ENCODE data around the gene DSPP.

The DSPP gene

DNA sequence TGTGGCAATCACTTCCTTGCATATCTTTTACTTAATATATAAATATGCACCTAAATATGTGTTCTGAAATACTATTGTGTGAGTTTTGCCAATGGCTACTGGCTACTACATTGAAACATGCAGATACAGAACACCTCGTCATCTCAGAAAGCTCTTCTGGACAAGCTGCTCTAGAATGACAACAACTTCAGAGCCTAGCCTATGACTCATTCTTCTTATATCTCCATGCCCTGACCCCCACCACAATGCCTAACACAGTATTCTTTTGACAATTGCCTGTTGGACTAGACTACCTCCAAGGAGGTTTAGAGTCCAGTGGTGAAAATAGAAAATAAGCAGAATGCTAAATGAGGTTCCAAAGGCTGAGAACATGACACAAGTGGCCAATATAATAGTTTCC is 24.1 kb downstream of the DSPP start:
- ATAC-seq, result no peak

DNA sequence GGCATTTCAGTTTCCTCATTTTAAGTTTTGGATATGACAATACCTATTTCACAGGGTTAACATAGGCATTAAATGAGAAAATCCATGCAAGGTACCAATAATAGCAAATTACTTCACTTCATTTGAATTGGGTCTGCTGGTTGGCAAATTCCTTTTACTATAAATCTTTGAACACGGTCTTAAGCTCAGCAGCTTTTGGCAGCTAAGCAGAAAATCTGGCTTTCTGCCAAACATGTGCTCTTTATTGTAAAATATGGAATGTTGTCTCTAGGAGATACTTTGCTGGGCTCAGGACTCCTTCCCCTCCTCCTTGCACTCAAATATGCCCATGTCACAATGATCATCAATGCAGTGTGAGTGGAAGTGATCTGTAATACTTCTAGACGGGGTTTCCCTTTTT is 24.9 kb downstream of the DSPP start:
- ATAC-seq, result no peak

DNA sequence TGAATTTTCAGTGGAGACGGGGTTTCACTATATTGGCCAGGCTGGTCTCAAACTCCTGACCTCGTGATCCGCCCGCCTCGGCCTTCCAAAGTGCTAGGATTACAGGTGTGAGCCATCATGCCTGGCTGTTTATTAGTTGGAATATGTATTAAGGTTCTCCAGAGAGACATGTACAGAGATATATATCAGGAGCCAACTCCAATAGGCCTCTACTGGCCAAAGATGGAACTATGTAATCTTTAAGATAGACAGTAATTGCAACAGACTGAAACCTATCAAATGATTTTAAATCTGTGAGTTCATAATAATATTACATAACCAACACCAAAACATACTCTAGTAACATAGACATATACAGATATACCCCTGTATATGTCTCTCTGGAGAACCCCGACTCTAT is 36.0 kb downstream of the DSPP start:
- no peak for ATAC-seq

DNA sequence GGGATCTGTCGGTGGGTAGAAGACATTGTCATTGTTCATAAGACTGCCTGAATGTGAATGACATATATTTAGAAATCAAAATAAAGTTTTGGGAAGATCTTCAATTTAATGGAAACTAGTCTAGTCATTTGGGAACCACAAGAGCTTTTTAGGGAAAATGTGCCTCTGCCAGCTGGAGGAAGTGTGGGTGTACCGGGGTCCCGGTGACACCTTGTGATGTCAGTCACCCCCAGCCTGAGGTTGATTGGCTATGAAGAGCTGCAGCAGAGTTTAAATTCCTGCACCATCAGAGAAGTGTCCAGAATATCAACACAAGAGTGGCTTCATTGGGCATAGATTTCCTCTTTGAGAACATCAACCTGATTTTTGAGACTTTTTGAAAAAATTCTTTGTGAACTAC is 41.7 kb downstream of the DSPP start, which contains the start of gene DMP1:
Gene DMP1, plus strand, starts transcription at position 301 of the 400 bp plus-strand sequence. CDS start 6,213 bp downstream, outside the sequence.
- no peak for ATAC-seq

DNA sequence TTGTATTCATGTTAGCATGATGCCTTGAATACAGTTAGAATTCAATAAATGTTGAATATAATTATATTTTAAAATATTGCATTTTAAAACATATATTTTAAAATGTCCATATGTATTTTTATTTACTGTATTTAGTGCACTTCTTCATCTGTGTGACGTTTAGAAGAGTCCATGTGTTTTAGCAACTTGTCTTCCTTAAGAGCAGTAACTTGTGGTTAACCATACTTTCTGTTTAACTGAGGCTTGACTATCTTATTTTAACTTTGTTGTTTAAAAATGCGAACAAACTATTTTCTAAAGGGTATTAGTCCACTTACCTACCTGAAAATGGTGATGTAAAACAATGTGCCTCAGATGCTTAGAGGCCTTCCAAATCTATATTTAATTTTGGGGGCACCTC is 42.6 kb downstream of the DSPP start:
- ATAC-seq, result no peak

DNA sequence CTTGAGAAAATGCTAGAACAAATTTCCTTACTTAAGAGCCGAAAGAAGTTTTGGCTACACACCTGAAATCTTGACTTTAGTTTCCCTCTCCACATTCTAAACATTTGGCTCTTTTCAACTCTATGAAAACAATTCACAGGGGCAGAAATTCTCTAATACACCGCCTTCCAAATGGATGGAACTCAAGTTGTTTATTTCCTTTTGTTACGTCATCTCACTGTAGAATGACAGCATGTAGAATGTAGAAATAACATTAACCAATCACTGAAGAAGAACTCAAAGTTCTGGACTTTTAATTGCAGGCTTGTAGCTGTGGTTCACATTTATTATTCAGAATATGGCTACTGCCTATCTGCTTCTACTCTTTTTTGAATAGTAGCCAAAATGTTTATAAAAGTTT is 43.6 kb downstream of the DSPP start:
- no peak for ATAC-seq

DNA sequence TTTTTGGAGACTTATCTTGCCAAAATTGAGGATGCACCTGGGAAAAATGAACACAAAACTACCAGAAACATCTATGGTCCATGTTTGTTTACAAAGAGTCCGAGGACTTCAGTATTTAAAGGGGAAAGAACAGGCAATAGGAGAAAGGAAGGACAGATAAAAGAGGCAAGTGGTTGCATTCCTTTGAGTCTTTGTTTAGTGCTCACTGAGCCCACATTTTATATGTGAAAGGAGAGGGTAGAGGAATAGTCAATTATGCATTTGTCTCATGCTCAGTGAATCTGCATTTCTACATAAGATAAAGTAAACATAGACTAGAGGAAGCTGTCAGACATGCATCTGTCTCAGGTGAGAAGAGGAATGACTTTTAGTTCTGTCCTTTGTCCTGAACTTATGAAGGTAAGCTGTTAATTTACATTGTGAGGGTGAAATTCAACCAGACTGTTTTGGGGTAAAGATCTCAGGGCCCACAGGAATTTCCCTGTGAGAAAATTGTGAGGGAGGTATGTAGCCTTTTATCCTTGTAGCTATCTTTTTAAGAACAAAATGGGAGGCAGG is 46.2 kb downstream of the DSPP start:
- ATAC-seq, result no peak

DNA sequence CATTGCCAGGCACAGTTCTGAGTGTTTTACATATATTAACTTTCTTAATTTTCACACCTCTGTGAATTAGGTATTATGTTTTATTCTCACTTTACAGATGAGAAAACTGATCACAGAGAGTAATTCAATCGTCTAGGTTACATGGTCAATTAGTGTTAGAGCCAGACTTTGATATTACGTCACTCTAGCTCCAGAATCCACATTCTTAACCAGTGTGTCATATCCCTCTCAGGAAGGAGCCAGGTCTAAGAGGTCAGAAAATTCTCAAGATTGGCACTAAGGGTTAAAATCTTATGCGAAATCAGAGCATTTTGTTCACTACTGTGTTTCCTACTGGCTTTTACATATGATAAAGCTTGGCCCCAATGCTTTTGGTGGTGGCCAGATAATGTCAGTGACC is 49.2 kb downstream of the DSPP start:
- no peak for ATAC-seq

DNA sequence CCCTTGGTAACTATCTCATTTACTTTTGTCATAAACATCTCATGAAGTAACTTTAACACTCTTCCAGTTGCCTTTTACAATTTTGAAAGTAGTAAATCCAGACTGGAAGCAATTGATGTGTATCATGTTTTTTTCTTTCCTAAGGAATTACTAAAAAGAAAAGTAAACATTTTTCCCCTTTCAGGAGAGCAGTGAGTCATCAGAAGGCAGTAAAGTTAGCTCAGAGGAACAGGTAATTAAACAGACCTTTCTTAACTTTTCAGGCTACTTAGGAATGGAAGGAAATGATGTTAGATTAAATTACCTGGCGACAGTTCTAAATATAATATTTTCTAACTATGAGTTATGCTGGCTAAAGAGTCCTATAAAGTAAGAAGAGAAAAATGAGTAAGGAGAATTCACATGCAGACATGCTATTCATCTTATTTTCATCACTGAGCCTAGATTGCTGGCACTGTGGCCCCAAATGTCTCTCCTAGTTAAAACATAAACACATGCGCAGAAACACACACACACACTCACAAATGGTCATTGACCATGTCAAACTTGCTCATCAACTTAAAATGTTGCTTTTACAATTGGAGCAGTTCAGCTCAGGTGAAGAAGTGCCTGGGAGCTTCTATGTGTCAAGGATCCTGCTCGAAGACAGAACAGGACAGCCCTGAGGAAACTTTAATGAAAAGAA is 51.1 kb downstream of the DSPP start:
- ATAC-seq, result no peak

DNA sequence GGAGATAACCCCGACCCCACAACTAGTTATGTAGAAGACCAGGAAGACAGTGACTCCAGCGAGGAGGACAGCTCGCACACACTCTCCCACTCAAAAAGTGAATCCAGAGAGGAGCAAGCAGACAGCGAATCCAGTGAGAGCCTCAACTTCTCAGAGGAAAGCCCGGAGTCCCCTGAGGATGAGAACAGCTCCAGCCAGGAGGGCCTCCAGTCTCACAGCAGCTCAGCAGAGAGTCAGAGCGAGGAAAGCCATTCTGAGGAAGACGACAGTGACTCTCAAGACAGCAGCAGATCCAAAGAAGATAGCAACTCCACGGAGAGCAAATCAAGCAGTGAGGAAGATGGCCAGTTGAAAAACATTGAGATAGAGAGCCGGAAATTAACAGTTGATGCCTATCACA is 54.5 kb downstream of the DSPP start:
- ATAC-seq, result no peak
